Neural cell (in vitro differentiated cells): ENCODE data around the gene ENOSF1.

Source experiments
- CTCF ChIP-seq: fragments of 450-650 bp; IDR thresholded peaks from 2 replicates; pipeline ENCODE4 v1.5.1; 2014; ENCODE audit warnings: antibody characterized with exemption, mild to moderate bottlenecking, moderate library complexity; ENCODE audit not compliant: poor library complexity, severe bottlenecking
- EP300 ChIP-seq: fragments of 450-650 bp; conservative IDR thresholded peaks from 2 replicates; pipeline ENCODE4 v1.6.1; 2014; ENCODE audit warnings: antibody characterized with exemption, mild to moderate bottlenecking, moderate library complexity; ENCODE audit not compliant: poor library complexity, severe bottlenecking
- EZH2 ChIP-seq: fragments of 200-600, 300-800 bp; shearing (Covaris generic), sonication (generic); IDR thresholded peaks from 2 replicates; pipeline ENCODE4 v1.6.1; 2014; ENCODE audit warnings: antibody characterized with exemption, low read length, borderline replicate concordance, mild to moderate bottlenecking; ENCODE audit not compliant: insufficient read depth, poor library complexity, severe bottlenecking
- MXI1 ChIP-seq: fragments of 450-650 bp; conservative IDR thresholded peaks from 2 replicates; pipeline ENCODE4 v1.6.1; 2014; ENCODE audit warnings: antibody characterized with exemption, mild to moderate bottlenecking; ENCODE audit not compliant: poor library complexity, severe bottlenecking
- POLR2AphosphoS5 ChIP-seq: IDR thresholded peaks from 2 replicates; pipeline ENCODE4 v1.6.1; 2012
- RAD21 ChIP-seq: fragments of 450-650 bp; conservative IDR thresholded peaks from 2 replicates; pipeline ENCODE4 v1.6.1; 2014; ENCODE audit warnings: antibody characterized with exemption, mild to moderate bottlenecking, moderate library complexity
- REST ChIP-seq: IDR thresholded peaks from 2 replicates; pipeline ENCODE4 v1.6.1; 2012; ENCODE audit warnings: borderline replicate concordance
- SMC3 ChIP-seq: fragments of 450-650 bp; conservative IDR thresholded peaks from 2 replicates; pipeline ENCODE4 v1.6.1; 2014; ENCODE audit warnings: antibody characterized with exemption, mild to moderate bottlenecking, moderate library complexity; ENCODE audit not compliant: poor library complexity
- TAF1 ChIP-seq: IDR thresholded peaks from 2 replicates; pipeline ENCODE4 v1.6.1; 2012; ENCODE audit warnings: low read depth

DNA sequence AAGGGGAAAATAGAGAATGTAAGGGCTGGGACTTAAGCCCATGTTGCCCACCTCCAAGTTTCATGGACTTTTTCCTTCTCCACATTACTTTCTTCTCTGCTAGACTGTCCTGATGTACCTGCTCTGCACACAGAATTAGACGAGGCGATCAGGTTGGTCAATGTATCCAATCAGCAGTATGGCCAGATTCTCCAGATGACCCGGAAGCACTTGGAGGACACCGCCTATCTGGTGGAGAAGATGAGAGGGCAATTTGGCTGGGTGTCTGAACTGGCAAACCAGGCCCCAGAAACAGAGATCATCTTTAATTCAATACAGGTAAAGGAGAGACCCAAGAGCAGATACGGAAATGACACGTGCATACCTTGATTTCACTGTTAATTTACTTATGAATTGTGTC lies 71.2 kb downstream of the ENOSF1 start:
- no peak for TF ChIP-seq EP300
- no peak for TF ChIP-seq CTCF
- no peak for TF ChIP-seq EZH2
- TF ChIP-seq TAF1, result no peak
- no peak for TF ChIP-seq RAD21
- no peak for TF ChIP-seq POLR2AphosphoS5
- TF ChIP-seq REST, result no peak
- TF ChIP-seq SMC3, result no peak
- TF ChIP-seq MXI1, result no peak
